ENCODE measurements around the gene DDX49. TPM values are rescaled to one million over a fixed set of nuclear protein-coding genes. Genes with fewer than 3 reads are reported as not detected.

DDX49 gene
- total RNA-seq, 2 donors from 2014 or later = 31.1 to 57.8 TPM

GRCh38 chr19:18903156-18904037, 16.1 kb upstream of the DDX49 start:
- no peak overlapping the region for H3K4me3 ChIP-seq
- no peaks in the 10 kb centered on the region for H3K9me3 ChIP-seq
- intact Hi-C loops (cut with DNase I) = no loop called here
- no peak overlapping the region for H3K27ac ChIP-seq
- no peak for DNase-seq
- no peaks in the 10 kb centered on the region for H3K27me3 ChIP-seq
- H3K9ac ChIP-seq (ENCODE audit: low read depth in 2 of 2, low read length in 2 of 2) = no peak overlapping the region
- H3K36me3 ChIP-seq = peaks cover 6% of the 10 kb centered on the region
- TF ChIP-seq CTCF (IDR thresholded peaks at IDR 0.05) = no peak
- H3K4me1 ChIP-seq = no peaks in the 10 kb centered on the region

GRCh38 chr19:18904334-18905057, 15.0 kb upstream of the DDX49 start:
- Histone ChIP-seq H3K36me3 (peaks cover 6% of the 10 kb centered on the region), H3K4me1 (no peaks in the 10 kb centered on the region), H3K27me3 (no peaks in the 10 kb centered on the region), H3K4me3 (no peak overlapping the region), H3K9ac (ENCODE audit: low read depth in 2 of 2, low read length in 2 of 2) (no peak overlapping the region), H3K27ac (no peak overlapping the region), H3K9me3 (no peaks in the 10 kb centered on the region)
- no peak for TF ChIP-seq CTCF (IDR thresholded peaks at IDR 0.05)
- no peak for DNase-seq
- intact Hi-C loops (cut with DNase I) = no loop called here

GRCh38 chr19:18905058-18905456, 14.5 kb upstream of the DDX49 start:
- no peak overlapping the region for H3K27ac ChIP-seq
- intact Hi-C loops (cut with DNase I) = no loop called here
- no peak for TF ChIP-seq CTCF (IDR thresholded peaks at IDR 0.05)
- peaks cover 6% of the 10 kb centered on the region for H3K36me3 ChIP-seq
- no peaks in the 10 kb centered on the region for H3K4me1 ChIP-seq
- no peak for DNase-seq
- H3K9me3 ChIP-seq = no peaks in the 10 kb centered on the region
- no peak overlapping the region for H3K4me3 ChIP-seq
- no peaks in the 10 kb centered on the region for H3K27me3 ChIP-seq
- no peak overlapping the region for H3K9ac ChIP-seq (ENCODE audit: low read depth in 2 of 2, low read length in 2 of 2)

GRCh38 chr19:18905513-18906236, 13.8 kb upstream of the DDX49 start:
- no peaks in the 10 kb centered on the region for H3K9me3 ChIP-seq
- no peak overlapping the region for H3K9ac ChIP-seq (ENCODE audit: low read depth in 2 of 2, low read length in 2 of 2)
- intact Hi-C loops (cut with DNase I) = no loop called here
- H3K4me1 ChIP-seq = no peaks in the 10 kb centered on the region
- H3K27me3 ChIP-seq = no peaks in the 10 kb centered on the region
- no peak for DNase-seq
- H3K4me3 ChIP-seq = no peak overlapping the region
- no peak overlapping the region for H3K27ac ChIP-seq
- no peak for TF ChIP-seq CTCF (IDR thresholded peaks at IDR 0.05)
- H3K36me3 ChIP-seq = peaks cover 6% of the 10 kb centered on the region
